H9 (cell line): ENCODE data around the gene FAM24A. TPM values are rescaled to one million over a fixed set of nuclear protein-coding genes. Genes with fewer than 3 reads are reported as not detected.

Experiments
- DNase-seq: peaks from one replicate; pipeline ENCODE4 v3.0.0-alpha.2; 2017
- H2AFZ ChIP-seq: one replicate; pipeline ENCODE4 v1.6.1; 2013; ENCODE audit warnings: mild to moderate bottlenecking, low read length, control low read depth, moderate library complexity
- H2AK5ac ChIP-seq: 2 replicates; pipeline ENCODE4 v1.6.1; 2013; ENCODE audit warnings: low read length, control low read depth, mixed read lengths; ENCODE audit not compliant: insufficient read length
- H2BK120ac ChIP-seq: one replicate; pipeline ENCODE4 v1.6.1; 2013; ENCODE audit warnings: low read depth, mild to moderate bottlenecking, low read length, control low read depth, inconsistent platforms; ENCODE audit not compliant: poor library complexity, severe bottlenecking
- H2BK12ac ChIP-seq: 2 replicates; pipeline ENCODE4 v1.6.1; 2013; ENCODE audit warnings: low read length, control low read depth, mixed read lengths, low read depth; ENCODE audit not compliant: insufficient read length
- H2BK15ac ChIP-seq: 2 replicates; pipeline ENCODE4 v1.6.1; 2013; ENCODE audit warnings: low read depth, low read length, control low read depth
- H2BK20ac ChIP-seq: one replicate; pipeline ENCODE4 v1.6.1; 2013; ENCODE audit warnings: low read depth, mild to moderate bottlenecking, low read length, control low read depth, inconsistent platforms; ENCODE audit not compliant: poor library complexity, severe bottlenecking
- H2BK5ac ChIP-seq: 2 replicates; pipeline ENCODE4 v1.6.1; 2013; ENCODE audit warnings: low read length, control low read depth, mixed read lengths; ENCODE audit not compliant: insufficient read length
- H3K14ac ChIP-seq: 2 replicates; pipeline ENCODE4 v1.6.1; 2013; ENCODE audit warnings: low read length, control low read depth; ENCODE audit not compliant: insufficient read depth
- H3K18ac ChIP-seq: 2 replicates; pipeline ENCODE4 v1.6.1; 2013; ENCODE audit warnings: low read depth, mild to moderate bottlenecking, mixed read lengths, low read length, control low read depth; ENCODE audit not compliant: insufficient read length
- H3K23ac ChIP-seq: 2 replicates; pipeline ENCODE4 v1.6.1; 2013; ENCODE audit warnings: low read length, control low read depth, mixed read lengths, low read depth; ENCODE audit not compliant: insufficient read length
- H3K23me2 ChIP-seq: 2 replicates; pipeline ENCODE4 v1.6.1; 2013; ENCODE audit warnings: low read depth, mild to moderate bottlenecking, mixed read lengths, low read length, control low read depth; ENCODE audit not compliant: insufficient read length, poor library complexity, severe bottlenecking
- H3K27ac ChIP-seq: 2 replicates; pipeline ENCODE4 v1.5.1; 2013; ENCODE audit warnings: low read length, control low read depth, mixed read lengths, low read depth; ENCODE audit not compliant: insufficient read length
- H3K27me3 ChIP-seq: 2 replicates; pipeline ENCODE4 v1.6.1; 2013; ENCODE audit warnings: low read length, control low read depth, inconsistent platforms; ENCODE audit not compliant: insufficient read depth
- H3K4ac ChIP-seq: 2 replicates; pipeline ENCODE4 v1.6.1; 2013; ENCODE audit warnings: low read depth, mild to moderate bottlenecking, control low read depth, inconsistent platforms, low read length, moderate library complexity
- H3K4me1 ChIP-seq: 2 replicates; pipeline ENCODE4 v1.6.1; 2013; ENCODE audit warnings: low read length, control low read depth, inconsistent platforms; ENCODE audit not compliant: insufficient read depth
- H3K4me2 ChIP-seq: 2 replicates; pipeline ENCODE4 v1.6.1; 2013; ENCODE audit warnings: low read length, control low read depth, mixed read lengths; ENCODE audit not compliant: insufficient read length, insufficient read depth
- H3K56ac ChIP-seq: 2 replicates; pipeline ENCODE4 v1.6.1; 2013; ENCODE audit warnings: low read depth, mild to moderate bottlenecking, mixed read lengths, low read length, control low read depth; ENCODE audit not compliant: insufficient read length
- H3K79me1 ChIP-seq: 2 replicates; pipeline ENCODE4 v1.6.1; 2013; ENCODE audit warnings: low read depth, mild to moderate bottlenecking, moderate library complexity, low read length, control low read depth, inconsistent platforms; ENCODE audit not compliant: insufficient read depth, poor library complexity, severe bottlenecking
- H3K79me2 ChIP-seq: 2 replicates; pipeline ENCODE4 v1.6.1; 2013; ENCODE audit warnings: low read length, control low read depth, inconsistent platforms; ENCODE audit not compliant: insufficient read depth
- H3K9ac ChIP-seq: 2 replicates; pipeline ENCODE4 v1.6.1; 2013; ENCODE audit warnings: low read length, control low read depth, mixed read lengths; ENCODE audit not compliant: insufficient read length; ENCODE audit errors: extremely low read depth
- H3K9me3 ChIP-seq: one replicate; pipeline ENCODE4 v1.6.1; 2013; ENCODE audit warnings: low read depth, low read length, inconsistent platforms; ENCODE audit not compliant: control insufficient read depth
- H3T11ph ChIP-seq: one replicate; pipeline ENCODE4 v1.6.1; 2013; ENCODE audit warnings: mild to moderate bottlenecking, low read length, control low read depth, inconsistent platforms
- H4K20me1 ChIP-seq: one replicate; pipeline ENCODE4 v1.6.1; 2013; ENCODE audit not compliant: control insufficient read depth, insufficient read length, insufficient read depth
- H4K5ac ChIP-seq: 2 replicates; pipeline ENCODE4 v1.6.1; 2013; ENCODE audit warnings: low read depth, mild to moderate bottlenecking, mixed read lengths, low read length, control low read depth; ENCODE audit not compliant: insufficient read length
- H4K8ac ChIP-seq: replicated peaks from 2 replicates; pipeline ENCODE4 v1.6.1; 2013; ENCODE audit warnings: low read length, control low read depth, mixed read lengths, low read depth; ENCODE audit not compliant: insufficient read length
- H4K91ac ChIP-seq: 2 replicates; pipeline ENCODE4 v1.6.1; 2013; ENCODE audit warnings: low read depth, mild to moderate bottlenecking, moderate library complexity, mixed read lengths, low read length, control low read depth; ENCODE audit not compliant: insufficient read length
- H3K27ac Mint-ChIP-seq, 3 experiments: 2 replicates in 2 of 3; 3 replicates in 1 of 3; pipeline ENCODE4 v1.8.0; 2020 to 2021; ENCODE audit warnings: mixed read lengths in 3 of 3, mild to moderate bottlenecking in 1 of 3, moderate library complexity in 1 of 3
- H3K27me3 Mint-ChIP-seq: 2 replicates; pipeline ENCODE4 v1.8.0; 2021; ENCODE audit warnings: low read depth, mild to moderate bottlenecking, moderate library complexity, mixed read lengths
- H3K36me3 Mint-ChIP-seq, 3 experiments: 2 replicates in 2 of 3; 3 replicates in 1 of 3; pipeline ENCODE4 v1.8.0; 2020 to 2021; ENCODE audit warnings: low read depth in 3 of 3, mixed read lengths in 3 of 3; ENCODE audit not compliant: insufficient read depth in 1 of 3
- H3K4me1 Mint-ChIP-seq, 2 experiments: 2 replicates each; pipeline ENCODE4 v1.8.0; 2020; ENCODE audit warnings: mixed read lengths in 2 of 2
- H3K4me3 Mint-ChIP-seq, 2 experiments: 2 replicates in 1 of 2; 3 replicates in 1 of 2; pipeline ENCODE4 v1.8.0; 2020 to 2021; ENCODE audit warnings: mild to moderate bottlenecking in 2 of 2, mixed read lengths in 2 of 2, moderate library complexity in 1 of 2
- H3K9me3 Mint-ChIP-seq, 2 experiments: 2 replicates in 1 of 2; 3 replicates in 1 of 2; pipeline ENCODE4 v1.8.0; 2020; ENCODE audit warnings: mild to moderate bottlenecking in 2 of 2, mixed read lengths in 2 of 2, moderate library complexity in 1 of 2
- WGBS: extraction: QIAGEN DNeasy Blood & Tissue Kit; methylation state at CpG from one replicate; pipeline ENCODE4 v1.1.7; 2013; ENCODE audit warnings: missing lambda C conversion rate, low lambda C conversion rate, mixed read lengths; ENCODE audit not compliant: insufficient read length; ENCODE audit errors: extremely low coverage; 5-methylcytosine and 5-hydroxymethylcytosine counted together
- total RNA-seq: library from RNA; stranded (reverse); gene quantifications from 2 replicates; pipeline ENCODE4 v1.2.1, GENCODE V29; 2021
- TF ChIP-seq, protein P1 (sequence below): fragments of 200-600 bp; sonication (generic); conservative IDR thresholded peaks from 3 replicates; pipeline ENCODE4 v1.8.0; 2021; ENCODE audit warnings: antibody characterized with exemption, mild to moderate bottlenecking

Gene FAM24A
- total RNA-seq, 1 experiment from 2014 or later, result not detected

DNA sequence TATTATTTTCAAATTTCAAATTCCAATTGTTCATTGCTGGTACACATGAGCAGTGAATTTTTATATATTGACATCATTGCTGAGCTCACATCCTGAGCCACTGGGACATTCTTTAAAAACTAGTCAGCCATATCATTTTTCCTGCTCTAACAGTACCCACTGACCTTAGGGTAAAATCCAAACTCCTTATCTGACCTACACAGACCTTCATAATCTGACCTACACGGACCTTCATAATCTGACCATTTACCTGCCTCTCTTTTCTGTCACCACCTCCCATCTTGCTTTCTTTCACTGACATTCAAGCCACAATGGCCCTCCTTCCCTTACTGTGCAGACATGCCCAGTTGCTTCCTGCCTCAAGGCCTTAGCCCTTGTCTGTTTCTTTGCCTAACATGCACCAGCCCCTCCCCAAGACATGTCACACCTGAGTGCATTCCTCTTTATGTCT, 48.7 kb upstream of the FAM24A start:
- no peaks in the 10 kb centered on the region for H4K20me1 ChIP-seq
- H2BK12ac ChIP-seq, result no peak overlapping the region
- H3K27ac ChIP-seq, result no peak overlapping the region
- no peak overlapping the region for H2BK20ac ChIP-seq
- H3K18ac ChIP-seq, result no peak overlapping the region
- DNase-seq, result no peak
- H3K27me3 ChIP-seq, result no peaks in the 10 kb centered on the region
- H2BK15ac ChIP-seq, result no peak overlapping the region
- H4K91ac ChIP-seq, result no peak overlapping the region
- no peaks in the 10 kb centered on the region for H3K79me1 ChIP-seq
- H3K9ac ChIP-seq, result no peak overlapping the region
- WGBS, result no CpG with 5 or more reads among the region's 1 CpG
- H2AK5ac ChIP-seq, result no peak overlapping the region
- TF ChIP-seq, protein P1, sequence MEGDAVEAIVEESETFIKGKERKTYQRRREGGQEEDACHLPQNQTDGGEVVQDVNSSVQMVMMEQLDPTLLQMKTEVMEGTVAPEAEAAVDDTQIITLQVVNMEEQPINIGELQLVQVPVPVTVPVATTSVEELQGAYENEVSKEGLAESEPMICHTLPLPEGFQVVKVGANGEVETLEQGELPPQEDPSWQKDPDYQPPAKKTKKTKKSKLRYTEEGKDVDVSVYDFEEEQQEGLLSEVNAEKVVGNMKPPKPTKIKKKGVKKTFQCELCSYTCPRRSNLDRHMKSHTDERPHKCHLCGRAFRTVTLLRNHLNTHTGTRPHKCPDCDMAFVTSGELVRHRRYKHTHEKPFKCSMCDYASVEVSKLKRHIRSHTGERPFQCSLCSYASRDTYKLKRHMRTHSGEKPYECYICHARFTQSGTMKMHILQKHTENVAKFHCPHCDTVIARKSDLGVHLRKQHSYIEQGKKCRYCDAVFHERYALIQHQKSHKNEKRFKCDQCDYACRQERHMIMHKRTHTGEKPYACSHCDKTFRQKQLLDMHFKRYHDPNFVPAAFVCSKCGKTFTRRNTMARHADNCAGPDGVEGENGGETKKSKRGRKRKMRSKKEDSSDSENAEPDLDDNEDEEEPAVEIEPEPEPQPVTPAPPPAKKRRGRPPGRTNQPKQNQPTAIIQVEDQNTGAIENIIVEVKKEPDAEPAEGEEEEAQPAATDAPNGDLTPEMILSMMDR, result no peak
- H4K5ac ChIP-seq, result no peak overlapping the region
- H3K4me1 ChIP-seq, result no peaks in the 10 kb centered on the region
- H3T11ph ChIP-seq, result no peak overlapping the region
- H3K23me2 ChIP-seq, result no peaks in the 10 kb centered on the region
- no peak overlapping the region for H3K23ac ChIP-seq
- peaks cover 6 to 7% (median 7%) of the 10 kb centered on the region in 3 experiments; a peak in 6 of 7 replicates for H3K36me3 Mint-ChIP-seq
- H3K27ac Mint-ChIP-seq, result no peak overlapping the region; a peak in 1 of 7 replicates
- no peaks in the 10 kb centered on the region for H3K79me2 ChIP-seq
- H2BK120ac ChIP-seq, result no peak overlapping the region
- H4K8ac ChIP-seq, result no peak overlapping the region
- H3K56ac ChIP-seq, result no peak overlapping the region
- H3K4me3 Mint-ChIP-seq, result no peak overlapping the region
- H3K27me3 Mint-ChIP-seq, result no peaks in the 10 kb centered on the region; the same call in 1 of the 2 replicates
- no peak overlapping the region for H3K4me2 ChIP-seq
- peaks cover 10 to 13% of the 10 kb centered on the region in 2 experiments for H3K9me3 Mint-ChIP-seq
- H3K4ac ChIP-seq, result no peak overlapping the region
- peak overlapping the region; percentile 39; the same call in 1 of the 2 replicates for H3K14ac ChIP-seq
- peaks cover 2% of the 10 kb centered on the region for H3K9me3 ChIP-seq
- no peak overlapping the region for H2BK5ac ChIP-seq
- peaks cover 6 to 14% of the 10 kb centered on the region in 2 experiments for H3K4me1 Mint-ChIP-seq
- no peak overlapping the region for H2AFZ ChIP-seq
